ENCODE measurements around the gene ENTPD6. TPM values are rescaled to one million over a fixed set of nuclear protein-coding genes. Genes with fewer than 3 reads are reported as not detected.

Gene ENTPD6
- total RNA-seq, 1 donor from 2014 or later, result 43.0 TPM

- DNase-seq (ENCODE audit: low spot score), result no peak
- Mint-ChIP-seq H3K27ac (ENCODE audit: unreplicated experiment) (peak overlapping the region; percentile 77), H3K9me3 (ENCODE audit: unreplicated experiment) (no peaks in the 10 kb centered on the region), H3K4me1 (ENCODE audit: unreplicated experiment) (peaks cover 16% of the 10 kb centered on the region), H3K27me3 (ENCODE audit: unreplicated experiment) (peaks cover 15% of the 10 kb centered on the region), H3K36me3 (ENCODE audit: low read depth, unreplicated experiment) (peaks cover 13% of the 10 kb centered on the region), H3K4me3 (ENCODE audit: unreplicated experiment) (peak overlapping the region; percentile 95)
- TF ChIP-seq, protein P1, sequence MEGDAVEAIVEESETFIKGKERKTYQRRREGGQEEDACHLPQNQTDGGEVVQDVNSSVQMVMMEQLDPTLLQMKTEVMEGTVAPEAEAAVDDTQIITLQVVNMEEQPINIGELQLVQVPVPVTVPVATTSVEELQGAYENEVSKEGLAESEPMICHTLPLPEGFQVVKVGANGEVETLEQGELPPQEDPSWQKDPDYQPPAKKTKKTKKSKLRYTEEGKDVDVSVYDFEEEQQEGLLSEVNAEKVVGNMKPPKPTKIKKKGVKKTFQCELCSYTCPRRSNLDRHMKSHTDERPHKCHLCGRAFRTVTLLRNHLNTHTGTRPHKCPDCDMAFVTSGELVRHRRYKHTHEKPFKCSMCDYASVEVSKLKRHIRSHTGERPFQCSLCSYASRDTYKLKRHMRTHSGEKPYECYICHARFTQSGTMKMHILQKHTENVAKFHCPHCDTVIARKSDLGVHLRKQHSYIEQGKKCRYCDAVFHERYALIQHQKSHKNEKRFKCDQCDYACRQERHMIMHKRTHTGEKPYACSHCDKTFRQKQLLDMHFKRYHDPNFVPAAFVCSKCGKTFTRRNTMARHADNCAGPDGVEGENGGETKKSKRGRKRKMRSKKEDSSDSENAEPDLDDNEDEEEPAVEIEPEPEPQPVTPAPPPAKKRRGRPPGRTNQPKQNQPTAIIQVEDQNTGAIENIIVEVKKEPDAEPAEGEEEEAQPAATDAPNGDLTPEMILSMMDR (IDR thresholded peaks at IDR 0.05; ENCODE audit: unreplicated experiment), result no peak
Measured at GRCh38 chr20:25249198-25249931, 53.9 kb downstream of the ENTPD6 start.

DNA sequence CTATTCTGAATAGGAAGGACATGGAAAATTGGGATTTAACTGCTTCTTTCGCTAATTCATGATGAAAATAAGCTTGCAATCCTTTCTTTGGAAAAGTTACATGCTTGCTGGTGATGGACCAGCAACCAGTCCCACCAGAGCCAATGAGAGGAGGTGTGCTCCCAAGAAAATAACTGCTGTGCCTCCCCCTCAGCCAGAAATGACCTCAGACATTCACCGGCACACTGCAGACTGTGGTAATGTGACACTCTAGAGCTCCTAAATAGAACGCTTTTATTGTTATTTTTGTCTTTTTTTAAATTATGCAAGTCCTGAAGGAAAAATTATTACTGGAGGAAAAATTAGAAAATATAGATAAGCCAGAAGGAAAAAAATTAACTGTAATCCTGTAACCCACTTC, 55.0 kb downstream of the ENTPD6 start:
- Mint-ChIP-seq H3K9me3 (ENCODE audit: unreplicated experiment) (no peaks in the 10 kb centered on the region), H3K4me3 (ENCODE audit: unreplicated experiment) (no peak overlapping the region), H3K4me1 (ENCODE audit: unreplicated experiment) (peaks cover 14% of the 10 kb centered on the region), H3K27me3 (ENCODE audit: unreplicated experiment) (peaks cover 14% of the 10 kb centered on the region), H3K27ac (ENCODE audit: unreplicated experiment) (no peak overlapping the region), H3K36me3 (ENCODE audit: low read depth, unreplicated experiment) (peaks cover 13% of the 10 kb centered on the region)
- TF ChIP-seq, protein P1 (IDR thresholded peaks at IDR 0.05; ENCODE audit: unreplicated experiment), result no peak
- no peak for DNase-seq (ENCODE audit: low spot score)

DNA sequence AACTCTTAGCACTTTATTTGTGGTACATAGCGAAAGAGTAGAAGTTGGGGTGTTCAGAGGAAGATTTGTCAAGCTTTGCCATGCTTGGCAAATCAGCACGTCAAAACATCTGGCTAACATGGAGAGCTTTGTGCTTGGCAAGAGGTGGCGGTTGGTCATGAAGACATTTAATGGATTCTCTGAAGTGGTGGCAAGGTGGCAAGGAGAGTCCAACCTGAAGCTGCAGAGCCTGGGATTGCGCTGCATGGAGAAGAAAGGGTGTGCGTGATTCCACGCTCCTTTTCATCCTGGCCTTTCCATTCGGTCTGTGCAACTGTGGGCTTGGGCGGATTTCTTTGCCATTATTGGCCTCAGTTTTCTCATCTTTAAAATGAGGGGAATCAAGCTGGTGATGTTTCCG, 55.5 kb downstream of the ENTPD6 start:
- Mint-ChIP-seq H3K4me1 (ENCODE audit: unreplicated experiment) (peaks cover 14% of the 10 kb centered on the region), H3K27ac (ENCODE audit: unreplicated experiment) (no peak overlapping the region), H3K4me3 (ENCODE audit: unreplicated experiment) (no peak overlapping the region), H3K36me3 (ENCODE audit: low read depth, unreplicated experiment) (peaks cover 13% of the 10 kb centered on the region), H3K9me3 (ENCODE audit: unreplicated experiment) (no peaks in the 10 kb centered on the region), H3K27me3 (ENCODE audit: unreplicated experiment) (peaks cover 12% of the 10 kb centered on the region)
- TF ChIP-seq, protein P1 (IDR thresholded peaks at IDR 0.05; ENCODE audit: unreplicated experiment), result no peak
- no peak for DNase-seq (ENCODE audit: low spot score)

DNA sequence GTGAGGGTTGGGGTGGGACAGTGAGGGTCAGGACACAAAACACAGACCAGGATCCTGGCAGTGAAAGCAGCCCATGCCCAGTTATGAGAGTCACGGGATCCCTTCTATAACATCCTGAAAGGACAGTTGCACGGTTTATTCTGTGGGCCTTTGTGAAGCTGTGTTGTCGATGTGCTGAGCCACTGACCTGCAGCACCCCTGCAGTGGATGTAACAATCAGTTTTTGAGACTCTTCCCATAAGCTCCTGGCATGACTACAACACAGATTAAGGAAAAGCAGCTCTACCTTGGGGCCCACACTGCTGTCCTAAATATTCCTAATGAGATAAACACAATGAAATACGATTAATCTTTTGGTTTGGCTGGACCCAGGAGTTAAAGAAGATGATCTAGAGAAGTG, 56.0 kb downstream of the ENTPD6 start:
- no peak overlapping the region for H3K27ac Mint-ChIP-seq (ENCODE audit: unreplicated experiment)
- H3K4me3 Mint-ChIP-seq (ENCODE audit: unreplicated experiment), result no peak overlapping the region
- peaks cover 14% of the 10 kb centered on the region for H3K4me1 Mint-ChIP-seq (ENCODE audit: unreplicated experiment)

DNA sequence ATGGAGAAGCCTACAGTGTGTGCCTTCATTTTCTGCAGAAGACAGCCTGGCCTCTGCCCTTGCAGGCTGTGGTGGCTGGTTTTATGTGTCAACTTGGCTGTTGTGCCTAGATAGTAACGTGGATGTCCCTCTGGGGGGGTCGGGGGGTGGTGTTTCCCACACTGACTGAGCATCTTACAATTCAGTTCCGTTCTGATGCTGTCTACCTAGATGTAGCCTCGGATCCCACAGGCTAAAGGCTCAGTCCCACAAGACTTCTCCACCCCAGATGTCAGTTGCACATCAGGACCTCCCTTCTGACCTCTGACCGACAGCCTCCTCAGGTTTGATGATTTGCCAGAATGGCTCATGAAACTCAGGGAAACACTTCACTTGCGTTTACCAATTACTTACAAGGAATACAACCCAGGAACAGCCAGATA, 56.7 kb downstream of the ENTPD6 start:
- Mint-ChIP-seq H3K4me3 (ENCODE audit: unreplicated experiment) (no peak overlapping the region), H3K27me3 (ENCODE audit: unreplicated experiment) (peaks cover 8% of the 10 kb centered on the region), H3K36me3 (ENCODE audit: low read depth, unreplicated experiment) (peaks cover 6% of the 10 kb centered on the region), H3K4me1 (ENCODE audit: unreplicated experiment) (peaks cover 9% of the 10 kb centered on the region), H3K9me3 (ENCODE audit: unreplicated experiment) (no peaks in the 10 kb centered on the region), H3K27ac (ENCODE audit: unreplicated experiment) (no peak overlapping the region)
- TF ChIP-seq, protein P1 (IDR thresholded peaks at IDR 0.05; ENCODE audit: unreplicated experiment), result no peak
- no peak for DNase-seq (ENCODE audit: low spot score)

More for the DNA sequence above, 56.0 kb downstream of the ENTPD6 start:
- Mint-ChIP-seq H3K36me3 (ENCODE audit: low read depth, unreplicated experiment) (peaks cover 11% of the 10 kb centered on the region), H3K27me3 (ENCODE audit: unreplicated experiment) (peaks cover 11% of the 10 kb centered on the region), H3K9me3 (ENCODE audit: unreplicated experiment) (no peaks in the 10 kb centered on the region)
- TF ChIP-seq, protein P1 (IDR thresholded peaks at IDR 0.05; ENCODE audit: unreplicated experiment), result no peak
- no peak for DNase-seq (ENCODE audit: low spot score)
